ENCODE data around the gene TNS3. TPM values are rescaled to one million over a fixed set of nuclear protein-coding genes. Genes with fewer than 3 reads are reported as not detected.
A peak's percentile ranks its signal among the peaks of the same experiment; 100 is the strongest.

Gene TNS3
- total and polyA plus RNA-seq, 2 of the 13 experiments (the other 11 are each of a cell fraction or from before 2014, with no cell fraction given), result 52.9 to 55.7 TPM

DNA sequence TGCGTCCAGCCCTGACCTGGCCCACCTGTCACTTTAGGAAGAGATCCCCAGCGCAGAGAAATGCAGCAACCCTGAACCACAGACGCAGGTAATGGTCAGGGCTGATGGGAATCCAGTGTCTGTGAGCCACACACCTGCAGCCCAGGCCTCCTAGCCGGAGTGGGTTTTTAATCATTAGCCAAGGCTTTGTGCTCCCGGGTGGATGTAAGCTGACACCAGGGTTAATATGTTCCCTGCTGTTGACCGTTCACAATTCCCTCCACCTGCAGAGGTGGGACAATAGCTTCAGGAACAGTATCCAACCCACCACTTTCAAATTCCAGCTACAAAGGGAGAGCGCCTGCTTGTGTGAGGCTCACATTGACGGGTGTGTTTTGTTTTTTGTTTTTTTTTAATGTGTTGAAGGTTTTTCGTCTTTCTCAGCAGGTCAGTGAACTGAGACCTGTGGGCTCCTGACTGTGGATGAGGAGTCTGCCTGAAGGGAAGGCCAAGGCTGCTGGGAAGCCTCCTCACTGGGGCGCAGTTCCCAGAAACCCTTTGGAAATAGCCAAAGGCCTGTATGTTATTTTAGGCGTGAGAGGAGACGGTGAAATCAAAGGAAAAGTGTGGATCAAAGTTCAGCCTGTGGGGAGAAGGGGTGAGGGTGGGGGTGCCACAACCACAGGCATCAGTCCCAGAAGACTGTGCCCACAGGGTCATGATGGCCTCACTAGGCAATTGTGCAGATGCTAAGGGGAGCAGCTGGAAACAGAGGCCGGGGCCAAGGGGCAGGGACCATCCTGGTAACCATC is 111.1 kb downstream of the TNS3 start (continued):
- TF ChIP-seq, protein P1, sequence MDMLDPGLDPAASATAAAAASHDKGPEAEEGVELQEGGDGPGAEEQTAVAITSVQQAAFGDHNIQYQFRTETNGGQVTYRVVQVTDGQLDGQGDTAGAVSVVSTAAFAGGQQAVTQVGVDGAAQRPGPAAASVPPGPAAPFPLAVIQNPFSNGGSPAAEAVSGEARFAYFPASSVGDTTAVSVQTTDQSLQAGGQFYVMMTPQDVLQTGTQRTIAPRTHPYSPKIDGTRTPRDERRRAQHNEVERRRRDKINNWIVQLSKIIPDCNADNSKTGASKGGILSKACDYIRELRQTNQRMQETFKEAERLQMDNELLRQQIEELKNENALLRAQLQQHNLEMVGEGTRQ (IDR thresholded peaks at IDR 0.05; ENCODE audit: low read depth, low read length), result no peak
- TF ChIP-seq, protein P1 (CRISPR knock-in tag; IDR thresholded peaks at IDR 0.05; ENCODE audit: borderline replicate concordance), result no peak
- TF ChIP-seq, protein P2, sequence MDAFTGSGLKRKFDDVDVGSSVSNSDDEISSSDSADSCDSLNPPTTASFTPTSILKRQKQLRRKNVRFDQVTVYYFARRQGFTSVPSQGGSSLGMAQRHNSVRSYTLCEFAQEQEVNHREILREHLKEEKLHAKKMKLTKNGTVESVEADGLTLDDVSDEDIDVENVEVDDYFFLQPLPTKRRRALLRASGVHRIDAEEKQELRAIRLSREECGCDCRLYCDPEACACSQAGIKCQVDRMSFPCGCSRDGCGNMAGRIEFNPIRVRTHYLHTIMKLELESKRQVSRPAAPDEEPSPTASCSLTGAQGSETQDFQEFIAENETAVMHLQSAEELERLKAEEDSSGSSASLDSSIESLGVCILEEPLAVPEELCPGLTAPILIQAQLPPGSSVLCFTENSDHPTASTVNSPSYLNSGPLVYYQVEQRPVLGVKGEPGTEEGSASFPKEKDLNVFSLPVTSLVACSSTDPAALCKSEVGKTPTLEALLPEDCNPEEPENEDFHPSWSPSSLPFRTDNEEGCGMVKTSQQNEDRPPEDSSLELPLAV (CRISPR knock-in tag; conservative IDR thresholded peaks at IDR 0.05; ENCODE audit: low read depth), result no peak
- TF ChIP-seq, protein P3, sequence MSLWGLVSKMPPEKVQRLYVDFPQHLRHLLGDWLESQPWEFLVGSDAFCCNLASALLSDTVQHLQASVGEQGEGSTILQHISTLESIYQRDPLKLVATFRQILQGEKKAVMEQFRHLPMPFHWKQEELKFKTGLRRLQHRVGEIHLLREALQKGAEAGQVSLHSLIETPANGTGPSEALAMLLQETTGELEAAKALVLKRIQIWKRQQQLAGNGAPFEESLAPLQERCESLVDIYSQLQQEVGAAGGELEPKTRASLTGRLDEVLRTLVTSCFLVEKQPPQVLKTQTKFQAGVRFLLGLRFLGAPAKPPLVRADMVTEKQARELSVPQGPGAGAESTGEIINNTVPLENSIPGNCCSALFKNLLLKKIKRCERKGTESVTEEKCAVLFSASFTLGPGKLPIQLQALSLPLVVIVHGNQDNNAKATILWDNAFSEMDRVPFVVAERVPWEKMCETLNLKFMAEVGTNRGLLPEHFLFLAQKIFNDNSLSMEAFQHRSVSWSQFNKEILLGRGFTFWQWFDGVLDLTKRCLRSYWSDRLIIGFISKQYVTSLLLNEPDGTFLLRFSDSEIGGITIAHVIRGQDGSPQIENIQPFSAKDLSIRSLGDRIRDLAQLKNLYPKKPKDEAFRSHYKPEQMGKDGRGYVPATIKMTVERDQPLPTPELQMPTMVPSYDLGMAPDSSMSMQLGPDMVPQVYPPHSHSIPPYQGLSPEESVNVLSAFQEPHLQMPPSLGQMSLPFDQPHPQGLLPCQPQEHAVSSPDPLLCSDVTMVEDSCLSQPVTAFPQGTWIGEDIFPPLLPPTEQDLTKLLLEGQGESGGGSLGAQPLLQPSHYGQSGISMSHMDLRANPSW (CRISPR knock-in tag; IDR thresholded peaks at IDR 0.05; ENCODE audit: borderline replicate concordance), result 0 out of 2 replicates have a peak, but pooled peaks have one; percentile 62
- TF ChIP-seq ZNF451 (CRISPR knock-in tag; IDR thresholded peaks at IDR 0.05) (no peak), ZNF430 (CRISPR knock-in tag; IDR thresholded peaks at IDR 0.05) (peak; percentile 60; the same call in 1 of the 2 replicates), HNF4G (IDR thresholded peaks at IDR 0.05; ENCODE audit: borderline replicate concordance, low read depth, low read length) (peak; percentile 83), HNF4G (CRISPR knock-in tag; IDR thresholded peaks at IDR 0.05; ENCODE audit: borderline replicate concordance, low read depth) (peak; percentile 84), ZNF644 (CRISPR knock-in tag; IDR thresholded peaks at IDR 0.05; ENCODE audit: low read depth) (0 out of 2 replicates have a peak, but pooled peaks have one; percentile 8)
- TF ChIP-seq, protein P4, sequence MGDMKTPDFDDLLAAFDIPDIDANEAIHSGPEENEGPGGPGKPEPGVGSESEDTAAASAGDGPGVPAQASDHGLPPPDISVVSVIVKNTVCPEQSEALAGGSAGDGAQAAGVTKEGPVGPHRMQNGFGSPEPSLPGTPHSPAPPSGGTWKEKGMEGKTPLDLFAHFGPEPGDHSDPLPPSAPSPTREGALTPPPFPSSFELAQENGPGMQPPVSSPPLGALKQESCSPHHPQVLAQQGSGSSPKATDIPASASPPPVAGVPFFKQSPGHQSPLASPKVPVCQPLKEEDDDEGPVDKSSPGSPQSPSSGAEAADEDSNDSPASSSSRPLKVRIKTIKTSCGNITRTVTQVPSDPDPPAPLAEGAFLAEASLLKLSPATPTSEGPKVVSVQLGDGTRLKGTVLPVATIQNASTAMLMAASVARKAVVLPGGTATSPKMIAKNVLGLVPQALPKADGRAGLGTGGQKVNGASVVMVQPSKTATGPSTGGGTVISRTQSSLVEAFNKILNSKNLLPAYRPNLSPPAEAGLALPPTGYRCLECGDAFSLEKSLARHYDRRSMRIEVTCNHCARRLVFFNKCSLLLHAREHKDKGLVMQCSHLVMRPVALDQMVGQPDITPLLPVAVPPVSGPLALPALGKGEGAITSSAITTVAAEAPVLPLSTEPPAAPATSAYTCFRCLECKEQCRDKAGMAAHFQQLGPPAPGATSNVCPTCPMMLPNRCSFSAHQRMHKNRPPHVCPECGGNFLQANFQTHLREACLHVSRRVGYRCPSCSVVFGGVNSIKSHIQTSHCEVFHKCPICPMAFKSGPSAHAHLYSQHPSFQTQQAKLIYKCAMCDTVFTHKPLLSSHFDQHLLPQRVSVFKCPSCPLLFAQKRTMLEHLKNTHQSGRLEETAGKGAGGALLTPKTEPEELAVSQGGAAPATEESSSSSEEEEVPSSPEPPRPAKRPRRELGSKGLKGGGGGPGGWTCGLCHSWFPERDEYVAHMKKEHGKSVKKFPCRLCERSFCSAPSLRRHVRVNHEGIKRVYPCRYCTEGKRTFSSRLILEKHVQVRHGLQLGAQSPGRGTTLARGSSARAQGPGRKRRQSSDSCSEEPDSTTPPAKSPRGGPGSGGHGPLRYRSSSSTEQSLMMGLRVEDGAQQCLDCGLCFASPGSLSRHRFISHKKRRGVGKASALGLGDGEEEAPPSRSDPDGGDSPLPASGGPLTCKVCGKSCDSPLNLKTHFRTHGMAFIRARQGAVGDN (CRISPR knock-in tag; IDR thresholded peaks at IDR 0.05), result peak; percentile 93
- TF ChIP-seq, protein P5, sequence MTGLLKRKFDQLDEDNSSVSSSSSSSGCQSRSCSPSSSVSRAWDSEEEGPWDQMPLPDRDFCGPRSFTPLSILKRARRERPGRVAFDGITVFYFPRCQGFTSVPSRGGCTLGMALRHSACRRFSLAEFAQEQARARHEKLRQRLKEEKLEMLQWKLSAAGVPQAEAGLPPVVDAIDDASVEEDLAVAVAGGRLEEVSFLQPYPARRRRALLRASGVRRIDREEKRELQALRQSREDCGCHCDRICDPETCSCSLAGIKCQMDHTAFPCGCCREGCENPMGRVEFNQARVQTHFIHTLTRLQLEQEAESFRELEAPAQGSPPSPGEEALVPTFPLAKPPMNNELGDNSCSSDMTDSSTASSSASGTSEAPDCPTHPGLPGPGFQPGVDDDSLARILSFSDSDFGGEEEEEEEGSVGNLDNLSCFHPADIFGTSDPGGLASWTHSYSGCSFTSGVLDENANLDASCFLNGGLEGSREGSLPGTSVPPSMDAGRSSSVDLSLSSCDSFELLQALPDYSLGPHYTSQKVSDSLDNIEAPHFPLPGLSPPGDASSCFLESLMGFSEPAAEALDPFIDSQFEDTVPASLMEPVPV (CRISPR knock-in tag; IDR thresholded peaks at IDR 0.05), result peak; percentile 69
- TF ChIP-seq, protein P6, sequence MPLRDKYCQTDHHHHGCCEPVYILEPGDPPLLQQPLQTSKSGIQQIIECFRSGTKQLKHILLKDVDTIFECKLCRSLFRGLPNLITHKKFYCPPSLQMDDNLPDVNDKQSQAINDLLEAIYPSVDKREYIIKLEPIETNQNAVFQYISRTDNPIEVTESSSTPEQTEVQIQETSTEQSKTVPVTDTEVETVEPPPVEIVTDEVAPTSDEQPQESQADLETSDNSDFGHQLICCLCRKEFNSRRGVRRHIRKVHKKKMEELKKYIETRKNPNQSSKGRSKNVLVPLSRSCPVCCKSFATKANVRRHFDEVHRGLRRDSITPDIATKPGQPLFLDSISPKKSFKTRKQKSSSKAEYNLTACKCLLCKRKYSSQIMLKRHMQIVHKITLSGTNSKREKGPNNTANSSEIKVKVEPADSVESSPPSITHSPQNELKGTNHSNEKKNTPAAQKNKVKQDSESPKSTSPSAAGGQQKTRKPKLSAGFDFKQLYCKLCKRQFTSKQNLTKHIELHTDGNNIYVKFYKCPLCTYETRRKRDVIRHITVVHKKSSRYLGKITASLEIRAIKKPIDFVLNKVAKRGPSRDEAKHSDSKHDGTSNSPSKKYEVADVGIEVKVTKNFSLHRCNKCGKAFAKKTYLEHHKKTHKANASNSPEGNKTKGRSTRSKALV (CRISPR knock-in tag; IDR thresholded peaks at IDR 0.05), result peak; percentile 64; the same call in 1 of the 2 replicates

Measured in HepG2 (cell line).